GM19463 (cell line): ENCODE measurements around the gene SHISA4.
"Not testable (repeated sequence)": the region's sequence is repeated elsewhere in the genome, so short reads cannot be mapped to it uniquely, and the experiment has no call there.

Experiments
- ATAC-seq: cut with Tn5 transposase; IDR thresholded peaks from one replicate; pipeline ENCODE4 v1.9.1; 2021; ENCODE audit warnings: mild to moderate bottlenecking, moderate library complexity; ENCODE audit not compliant: unreplicated experiment

Gene SHISA4

DNA sequence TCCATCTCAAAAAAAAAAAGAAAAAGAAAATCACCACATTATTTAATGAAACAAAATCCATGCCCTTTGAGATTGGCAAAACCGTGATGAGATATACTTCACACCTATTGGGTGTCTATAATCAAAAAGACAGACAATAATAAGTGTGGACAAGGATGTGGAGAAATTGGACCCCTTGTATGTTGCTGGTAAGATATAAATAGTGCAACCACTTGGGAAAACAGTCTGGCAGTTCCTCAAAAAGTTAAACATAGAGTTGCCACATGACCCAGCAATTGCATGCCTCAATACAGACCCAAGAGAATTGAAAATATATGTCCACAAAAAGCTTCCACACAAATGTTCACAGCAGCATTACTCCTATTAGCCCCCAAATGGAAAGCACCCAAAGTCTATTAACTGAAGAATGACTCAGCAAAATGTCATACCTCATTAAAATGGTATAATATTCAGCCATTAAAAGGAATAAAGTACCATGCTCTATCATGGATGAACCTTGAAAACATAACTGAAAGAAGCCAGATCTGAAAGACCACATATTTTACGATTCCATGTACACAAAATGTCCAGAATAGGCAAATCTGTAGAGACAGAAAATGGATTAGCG lies 33.4 kb downstream of the SHISA4 start:
- ATAC-seq: no peak

GRCh38 chr1:201925301-201925567 lies 36.5 kb downstream of the SHISA4 start:
- no peak for ATAC-seq

DNA sequence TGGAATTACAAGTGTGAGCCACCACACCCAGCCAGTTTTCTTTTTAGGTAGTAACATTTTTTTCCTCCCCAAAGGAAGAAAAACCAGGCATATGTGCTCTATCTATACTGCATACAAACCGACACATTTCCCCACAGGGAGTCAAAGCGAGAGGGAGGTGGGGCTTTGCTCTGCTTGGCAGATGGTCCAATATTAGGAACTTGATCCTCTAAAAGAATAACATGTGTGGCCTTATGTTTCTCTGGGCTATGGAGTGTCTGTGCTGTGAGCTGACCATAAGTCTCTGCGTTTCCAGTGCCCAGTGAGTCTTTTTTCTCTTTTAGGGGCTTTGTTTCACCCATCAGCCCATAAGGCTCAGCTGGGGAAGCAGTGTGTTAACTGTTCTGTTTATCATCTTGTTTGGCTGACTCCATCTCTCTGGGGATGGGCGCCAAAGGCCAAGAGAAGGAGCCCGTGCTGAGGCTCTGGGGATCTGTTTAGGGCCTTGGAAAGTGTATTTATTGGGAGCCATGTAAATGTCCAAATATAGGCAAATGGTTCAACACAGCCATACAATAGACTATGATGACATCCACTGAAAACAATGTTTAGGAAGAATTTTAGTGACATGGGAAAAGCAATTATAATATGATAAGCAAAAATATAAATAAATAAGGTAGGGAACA lies 37.4 kb downstream of the SHISA4 start:
- ATAC-seq: no peak

DNA sequence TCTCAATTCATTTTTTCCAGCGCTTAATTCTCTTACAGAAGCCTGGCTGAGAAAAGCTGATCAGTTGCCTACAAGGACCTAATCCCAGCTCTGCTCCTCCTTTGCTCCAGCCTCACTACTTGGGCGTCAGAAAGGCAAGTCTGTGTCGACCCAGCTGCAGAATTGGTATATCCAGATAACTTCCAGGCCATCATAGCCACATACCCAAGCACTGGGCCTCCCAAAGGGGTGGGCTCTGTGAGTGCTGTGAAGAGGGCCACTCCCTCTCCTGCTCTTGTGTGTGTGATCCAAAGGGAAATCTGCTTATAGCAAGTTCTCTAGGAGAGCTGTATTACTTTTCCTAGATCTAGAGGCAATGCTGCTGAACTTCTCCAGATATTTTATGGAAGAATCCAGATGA lies 39.6 kb downstream of the SHISA4 start:
- no peak for ATAC-seq

GRCh38 chr1:201930137-201930536 lies 41.4 kb downstream of the SHISA4 start:
- no peak for ATAC-seq

DNA sequence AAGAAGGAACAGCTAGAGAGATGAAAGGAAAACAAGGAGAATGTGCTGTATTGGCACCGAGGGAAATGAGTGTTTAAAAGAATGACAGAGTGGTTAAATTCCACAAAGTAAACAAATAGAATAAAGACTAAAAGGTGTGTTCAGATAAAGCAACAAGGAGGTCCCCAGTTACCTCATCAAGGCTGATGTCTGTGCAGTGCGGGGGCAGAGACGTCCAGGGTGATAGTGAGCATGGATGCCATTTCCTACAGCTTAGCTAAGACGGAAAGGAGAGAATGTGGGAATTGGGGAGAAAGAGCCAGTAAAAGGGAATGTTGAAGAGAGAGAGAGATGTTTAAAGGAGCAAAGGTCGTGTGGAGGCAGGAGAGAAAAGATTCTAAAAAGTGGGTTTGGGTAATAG lies 42.1 kb downstream of the SHISA4 start:
- ATAC-seq: no peak

DNA sequence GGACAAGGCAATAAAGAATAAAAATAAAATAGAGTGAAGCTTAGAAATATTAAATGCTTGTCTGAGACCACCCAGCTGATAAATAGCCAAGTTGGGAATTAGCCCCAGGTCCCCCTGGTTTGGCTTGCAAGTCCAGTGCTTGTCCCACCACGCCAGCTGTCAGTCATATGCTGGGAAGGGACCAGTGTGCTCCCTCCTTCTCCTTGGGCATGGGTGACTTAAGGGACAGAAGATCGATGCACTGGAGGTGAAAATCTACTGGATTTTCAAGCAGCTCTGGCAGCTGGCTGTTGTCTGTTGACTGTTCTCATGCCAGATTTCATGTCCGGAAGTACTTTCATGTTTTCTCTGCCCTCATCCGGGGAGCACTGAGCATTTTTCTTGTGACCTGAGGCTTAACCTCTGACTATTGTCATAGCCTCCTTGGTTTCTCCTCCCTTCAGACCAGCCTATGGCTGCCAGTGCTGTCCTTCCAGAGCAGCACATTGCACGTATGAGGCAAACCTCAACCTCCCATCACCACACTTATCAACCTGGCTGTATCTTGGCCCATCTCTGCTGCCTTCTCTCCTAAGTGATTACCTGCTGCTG lies 45.2 kb downstream of the SHISA4 start:
- ATAC-seq: no peak

DNA sequence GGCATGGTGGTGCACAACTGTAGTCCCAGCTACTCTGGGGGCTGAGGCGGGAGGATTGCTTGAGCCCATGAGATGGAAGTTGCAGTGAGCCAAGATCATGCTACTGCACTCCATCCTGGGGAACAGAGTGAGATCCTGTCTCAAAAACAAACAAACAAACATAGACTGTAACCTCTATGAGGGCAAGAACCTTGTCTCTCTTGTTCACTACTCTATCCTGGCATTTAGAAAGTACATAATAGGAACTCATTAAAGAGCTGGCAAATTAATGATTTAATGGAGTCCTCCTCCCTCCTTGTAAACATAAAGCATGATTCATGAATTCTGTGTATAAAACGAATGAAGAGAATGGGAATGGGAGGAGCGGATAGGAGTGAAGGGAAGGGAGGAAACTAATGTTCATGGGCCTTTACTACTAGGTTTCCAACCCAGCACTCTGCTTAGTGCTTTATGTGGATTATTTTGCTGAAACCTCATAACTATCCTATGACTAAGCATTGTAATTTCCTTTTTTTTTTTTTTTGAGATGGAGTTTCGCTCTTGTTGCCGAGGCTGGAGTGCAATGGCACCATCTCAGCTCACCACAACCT lies 49.0 kb downstream of the SHISA4 start:
- ATAC-seq: no peak

GRCh38 chr1:201938440-201939035 lies 49.8 kb downstream of the SHISA4 start:
- no peak for ATAC-seq

- no peak for ATAC-seq
Measured at GRCh38 chr1:201939148-201939547, 50.5 kb downstream of the SHISA4 start.

DNA sequence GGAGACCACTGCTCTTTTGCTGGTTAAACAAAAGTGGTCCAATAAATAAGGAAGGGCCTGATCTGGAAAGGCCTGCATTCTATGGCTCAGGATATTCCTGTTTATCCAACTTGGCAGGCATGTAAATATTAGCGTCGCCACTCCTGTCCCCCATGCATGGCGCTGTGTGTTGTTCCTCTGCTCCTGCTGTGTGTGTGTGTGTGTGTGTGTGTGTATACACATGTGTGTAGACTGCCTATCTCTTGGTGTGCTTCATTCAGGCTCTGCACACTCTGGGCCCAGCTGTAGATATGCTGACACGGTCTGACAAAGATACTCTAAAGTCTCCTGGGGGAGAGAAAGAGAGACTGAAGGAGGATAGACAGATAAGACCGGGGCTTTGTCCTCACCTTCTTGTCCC lies 50.9 kb downstream of the SHISA4 start:
- no peak for ATAC-seq

- not testable (repeated sequence) for ATAC-seq
Measured at GRCh38 chr1:201940316-201940715, 51.6 kb downstream of the SHISA4 start.

DNA sequence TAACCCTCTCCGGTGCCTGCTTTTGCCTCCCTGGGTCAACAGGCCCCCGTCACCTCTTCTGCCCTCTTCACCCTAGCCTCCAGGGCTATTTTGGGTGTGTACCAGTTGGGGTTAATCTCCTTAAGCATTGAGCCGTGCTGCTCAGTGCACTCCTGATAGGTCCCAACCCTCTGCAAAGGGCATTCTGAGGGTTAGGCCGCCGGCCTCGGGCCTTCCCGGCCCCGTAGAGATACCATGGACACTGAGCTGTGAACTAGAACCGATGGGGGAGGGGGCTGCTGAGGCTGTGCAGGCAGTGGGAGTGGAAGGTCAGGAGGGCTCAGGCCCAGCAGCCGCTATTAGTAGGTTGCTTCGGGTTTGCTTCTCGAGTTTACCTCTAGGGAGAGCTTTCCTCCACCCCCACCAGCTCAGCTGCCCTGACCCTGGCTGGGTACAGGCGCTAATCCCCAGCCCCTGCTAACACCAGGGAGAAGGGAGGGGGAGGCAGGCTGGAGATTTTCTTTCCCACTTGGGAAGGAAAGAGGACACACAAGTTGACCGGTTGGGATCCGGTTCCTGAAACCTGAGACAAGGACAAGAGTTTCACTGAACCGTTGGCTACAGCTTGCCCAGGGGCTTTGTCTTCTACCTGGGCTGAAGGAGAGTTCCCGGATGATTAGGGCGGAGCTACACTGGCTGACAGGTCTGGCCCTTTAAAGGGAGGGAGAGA lies 52.9 kb downstream of the SHISA4 start:
- ATAC-seq: no peak

- ATAC-seq: no peak
Measured at GRCh38 chr1:201942129-201942495, 53.4 kb downstream of the SHISA4 start.
